ENCODE results near the gene HABP2.

The HABP2 gene

GRCh38 chr10:113603057-113603777, 50.4 kb downstream of the HABP2 start:
- no peak for DNase-seq (ENCODE audit: low read depth, low spot score)

- no peak for DNase-seq (ENCODE audit: low read depth, low spot score)
Observed at GRCh38 chr10:113604572-113604971, 51.7 kb downstream of the HABP2 start.

DNA sequence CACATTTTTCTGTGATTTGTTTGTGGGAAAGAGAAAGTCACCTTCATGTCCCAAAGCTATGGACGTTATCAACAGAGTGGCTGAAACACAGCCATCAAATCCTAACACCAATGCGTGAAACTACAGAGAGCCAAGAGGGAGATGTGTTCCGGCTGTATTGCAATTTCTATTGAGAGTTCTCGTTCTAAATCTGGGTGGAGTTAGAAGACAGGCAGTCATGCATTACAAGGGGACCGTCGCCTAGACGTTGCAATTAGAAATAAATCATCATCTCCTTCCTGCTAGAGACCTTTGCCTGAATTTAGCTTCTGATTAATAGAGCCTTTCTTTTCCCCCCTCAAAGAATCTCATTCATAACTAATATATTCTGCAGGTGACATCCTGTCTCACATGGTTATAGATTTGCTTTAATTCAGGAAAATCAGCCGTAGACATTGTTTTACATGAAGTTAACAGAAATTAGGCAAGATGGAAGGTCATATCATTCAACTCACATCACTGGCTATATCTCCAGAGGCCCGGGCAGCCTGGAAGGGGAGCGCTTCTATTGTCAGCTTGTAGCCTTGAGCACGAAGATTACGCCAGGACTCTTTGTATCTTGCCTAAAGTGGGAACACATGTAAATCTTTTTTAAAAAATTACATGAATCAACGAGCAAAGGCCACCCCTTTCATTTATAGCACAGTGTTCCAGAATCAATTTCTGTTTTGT, 52.6 kb downstream of the HABP2 start:
- DNase-seq (ENCODE audit: low read depth, low spot score): no peak

- no peak for DNase-seq (ENCODE audit: low read depth, low spot score)
Observed at GRCh38 chr10:113609704-113610108, 56.9 kb downstream of the HABP2 start.

GRCh38 chr10:113610631-113611601, 58.1 kb downstream of the HABP2 start:
- no peak for DNase-seq (ENCODE audit: low read depth, low spot score)

- no peak for DNase-seq (ENCODE audit: low read depth, low spot score)
Observed at GRCh38 chr10:113612154-113612553, 59.3 kb downstream of the HABP2 start.

DNA sequence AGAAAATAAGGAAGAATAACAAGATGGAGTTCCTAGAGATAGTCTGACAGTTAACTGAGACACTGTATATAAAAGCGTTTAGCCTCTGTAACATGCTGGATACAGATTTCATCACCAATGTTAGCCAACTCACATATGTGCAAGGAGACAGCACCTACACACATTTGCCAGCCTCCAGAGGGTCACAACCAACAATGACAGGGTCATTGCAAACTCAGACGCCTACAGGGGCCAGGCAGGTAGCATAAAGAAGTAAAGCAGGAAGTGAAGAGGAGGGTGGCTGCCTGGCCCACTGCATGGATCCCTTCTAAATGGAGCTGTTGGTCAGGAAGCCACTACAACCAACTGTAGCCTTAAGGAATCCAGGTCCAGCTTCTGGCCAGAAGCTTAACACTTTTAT, 60.6 kb downstream of the HABP2 start:
- no peak for DNase-seq (ENCODE audit: low read depth, low spot score)

DNA sequence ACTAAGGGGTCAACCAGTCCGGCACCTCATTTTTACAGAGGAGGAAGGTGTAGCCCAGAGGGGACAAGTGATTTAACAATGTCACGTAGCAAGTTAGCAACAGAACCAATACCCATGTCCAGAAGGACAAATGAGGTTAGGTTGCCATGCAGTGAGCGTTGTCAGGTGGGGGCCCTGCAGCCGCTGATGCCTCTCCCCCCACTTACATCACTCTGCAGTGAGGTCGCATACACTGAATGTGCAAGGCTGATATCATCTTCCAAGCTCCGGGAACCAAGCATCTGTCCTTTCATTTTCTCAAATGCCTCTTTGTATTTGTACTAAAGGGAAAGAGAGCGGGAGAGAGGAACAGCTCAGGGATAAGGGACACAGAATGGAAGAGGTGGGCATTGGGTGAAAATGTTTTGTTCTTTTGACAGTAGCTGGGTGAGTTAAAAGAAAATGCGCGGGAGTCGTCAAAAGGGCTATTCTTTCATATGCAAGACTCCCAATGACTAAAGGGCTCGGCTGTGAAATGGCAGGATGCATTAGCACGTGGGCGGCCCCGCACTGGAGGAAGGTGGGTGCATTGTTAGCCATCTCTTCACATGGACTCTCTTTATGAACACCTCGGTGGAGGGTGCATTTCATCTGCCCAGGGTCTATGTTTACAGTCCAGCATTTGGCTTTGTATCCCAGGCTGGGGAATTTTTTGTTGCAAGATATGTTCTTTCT, 61.3 kb downstream of the HABP2 start:
- DNase-seq (ENCODE audit: low read depth, low spot score): no peak

DNA sequence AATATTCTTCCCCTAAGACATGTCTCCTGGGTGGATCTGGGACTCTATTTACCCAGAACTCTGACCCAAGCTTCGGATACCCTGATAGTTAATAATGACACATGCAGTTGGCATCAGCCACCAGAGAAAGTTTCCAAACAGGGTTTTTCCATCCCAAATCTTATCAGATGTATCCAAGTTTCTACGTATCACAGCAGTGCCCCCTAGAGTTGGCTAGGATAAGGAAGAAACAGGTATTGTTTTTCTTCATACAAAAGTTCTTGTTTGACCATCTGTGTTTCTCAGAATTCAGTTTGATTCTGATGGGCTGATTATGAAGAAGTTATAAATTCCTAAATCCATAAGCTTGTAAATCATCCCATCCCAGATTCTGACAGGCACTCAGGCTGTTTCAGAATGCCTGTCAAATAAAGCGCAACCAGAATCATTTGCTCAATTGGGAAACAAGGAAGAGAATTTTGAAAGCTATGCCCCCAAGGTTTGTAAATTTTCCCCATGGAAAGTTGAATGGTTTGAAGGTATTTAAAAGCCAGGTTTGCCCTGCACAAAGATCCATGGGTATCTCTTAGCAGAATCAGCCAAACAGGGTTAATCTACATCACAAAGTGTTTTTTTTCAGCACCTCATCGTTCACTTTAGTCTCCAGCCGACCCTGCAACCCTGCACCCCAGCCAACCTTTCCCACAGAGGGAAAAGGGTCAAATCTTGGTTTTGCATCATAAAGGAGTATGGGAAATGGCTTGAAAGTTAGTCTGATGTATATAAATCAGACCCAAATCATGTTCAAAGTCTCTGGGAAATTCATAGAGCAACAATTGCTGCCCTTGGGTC, 63.6 kb downstream of the HABP2 start:
- no peak for DNase-seq (ENCODE audit: low read depth, low spot score)

- no peak for DNase-seq (ENCODE audit: low read depth, low spot score)
Observed at GRCh38 chr10:113617086-113617485, 64.2 kb downstream of the HABP2 start.

DNA sequence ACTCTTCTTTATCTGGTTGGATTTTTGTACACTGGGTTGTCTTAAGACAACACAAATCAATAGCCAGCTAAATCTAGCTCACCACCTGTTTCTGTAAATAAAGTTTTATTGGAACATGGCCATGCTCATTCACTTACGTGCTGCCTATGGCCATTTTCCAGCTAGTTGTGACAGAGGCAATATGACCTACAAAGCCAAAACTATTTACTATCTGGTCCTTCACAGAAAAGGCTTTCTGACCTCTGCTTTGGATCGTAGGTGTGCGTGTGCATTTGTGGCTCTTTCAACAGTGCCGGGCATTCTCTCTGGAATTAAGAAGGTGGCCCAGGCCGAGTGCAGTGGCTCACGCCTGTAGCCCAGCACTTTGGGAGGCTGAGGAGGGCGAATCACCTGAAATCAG, 65.5 kb downstream of the HABP2 start:
- DNase-seq (ENCODE audit: low read depth, low spot score): no peak

DNA sequence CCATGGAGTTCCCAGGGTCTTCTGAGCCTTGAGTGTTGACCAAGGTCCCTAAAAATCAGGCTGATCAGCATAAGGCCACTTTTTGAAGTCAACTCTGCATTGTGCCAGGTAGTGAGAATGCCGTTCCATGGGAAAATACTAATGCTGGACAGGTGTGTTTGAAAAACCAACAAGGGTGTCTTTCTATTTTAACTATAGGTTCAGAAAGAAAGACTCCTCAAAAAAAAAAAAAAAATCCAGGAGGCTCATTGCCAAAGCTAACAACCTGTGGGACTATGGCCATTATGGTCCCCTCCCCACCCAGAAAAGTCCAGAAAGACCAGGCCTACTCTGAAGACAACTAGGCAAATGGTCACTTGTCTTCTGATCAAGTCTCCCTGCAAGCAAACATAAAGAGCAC, 66.5 kb downstream of the HABP2 start:
- no peak for DNase-seq (ENCODE audit: low read depth, low spot score)

DNA sequence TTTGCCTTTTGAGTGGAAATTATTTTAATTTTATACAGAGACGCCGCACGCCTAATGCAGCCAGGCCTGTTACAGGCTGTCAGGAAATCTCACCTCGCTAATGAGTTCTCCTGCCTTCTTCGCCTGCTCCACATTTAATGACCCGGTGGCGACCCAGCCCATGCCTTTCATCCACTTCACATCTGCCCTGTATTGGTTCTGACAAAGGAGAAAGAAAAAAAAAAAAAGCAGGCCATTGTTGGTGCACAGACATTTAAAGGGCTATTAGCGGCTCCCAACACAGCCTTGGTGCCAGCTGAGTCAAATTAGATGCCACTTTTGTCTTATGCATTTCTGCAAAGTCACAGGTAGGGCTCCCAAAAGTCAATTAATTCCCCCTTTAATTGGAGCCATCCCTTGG, 67.7 kb downstream of the HABP2 start:
- DNase-seq (ENCODE audit: low read depth, low spot score): no peak

GRCh38 chr10:113620936-113621335, 68.1 kb downstream of the HABP2 start:
- DNase-seq (ENCODE audit: low read depth, low spot score): no peak

DNA sequence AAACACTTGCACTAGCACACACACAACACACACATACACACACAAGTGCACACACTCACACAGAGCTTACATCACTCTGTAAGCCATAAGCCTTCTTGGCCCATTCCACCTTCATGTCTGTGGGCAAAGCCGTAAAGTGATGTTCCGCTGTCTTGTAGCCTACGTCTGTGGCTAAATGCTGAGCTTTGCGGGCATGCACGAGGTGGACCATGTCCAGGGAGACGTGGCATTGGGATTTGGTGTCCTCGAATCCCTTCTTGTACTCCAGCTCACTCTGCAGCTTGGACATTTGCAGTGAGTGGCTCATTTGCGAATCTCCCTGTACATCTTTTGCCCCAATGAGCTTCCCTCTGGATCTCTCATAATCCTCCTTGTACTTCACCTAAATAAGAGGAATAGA, 68.9 kb downstream of the HABP2 start:
- DNase-seq (ENCODE audit: low read depth, low spot score): no peak

DNA sequence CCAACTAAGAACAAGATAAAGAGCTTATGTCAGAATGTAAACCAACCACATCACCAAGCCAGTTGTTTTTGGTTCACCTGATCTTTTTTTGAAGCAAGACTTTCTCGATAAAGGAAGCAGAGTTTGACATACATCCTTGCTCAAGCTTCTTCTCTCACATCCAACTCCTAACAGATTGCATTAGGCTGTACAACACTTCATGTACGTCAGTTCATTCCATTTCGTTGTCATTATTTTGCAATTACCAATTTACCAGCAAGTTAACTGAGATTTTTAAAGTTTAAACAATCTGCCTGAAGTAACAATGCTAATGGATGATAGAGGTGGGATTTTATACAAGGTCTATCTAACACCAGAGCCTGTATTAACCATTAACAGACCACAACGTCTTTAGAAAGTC, 70.0 kb downstream of the HABP2 start:
- DNase-seq (ENCODE audit: low read depth, low spot score): no peak

DNA sequence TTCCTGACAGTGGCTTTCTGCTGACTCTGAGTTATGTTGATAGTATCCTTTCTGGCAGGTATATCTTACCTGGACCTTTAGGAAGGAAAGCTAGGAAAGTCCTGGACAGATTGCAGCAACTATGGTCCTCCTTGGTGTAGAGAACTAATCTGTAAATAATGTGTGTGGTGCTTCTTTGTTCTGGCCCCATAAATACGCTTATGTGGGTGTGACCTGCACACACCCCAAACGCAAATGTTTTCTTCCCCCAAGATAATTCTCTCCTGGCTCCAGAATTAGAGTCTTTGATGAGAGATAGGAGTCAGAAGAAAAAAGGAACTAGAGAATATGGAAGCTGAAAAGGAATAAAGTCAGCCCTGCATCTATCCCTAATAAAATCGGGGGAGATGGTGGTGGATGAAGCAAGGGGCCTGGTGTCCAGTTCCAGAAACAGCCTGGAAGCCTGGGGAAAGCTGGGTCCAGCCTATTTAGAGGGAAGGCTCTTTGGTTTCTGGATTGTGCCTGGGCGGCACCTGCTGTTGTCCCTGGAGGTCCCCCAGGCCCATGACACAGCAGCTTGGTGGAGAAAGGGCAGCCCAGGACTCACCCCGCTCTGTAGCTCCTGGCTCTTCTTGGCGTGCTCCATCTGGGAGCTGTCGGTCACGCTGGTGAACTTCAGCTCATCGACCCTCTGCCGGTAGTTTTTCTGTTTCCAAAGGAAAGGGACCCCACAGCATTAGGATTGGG, 72.8 kb downstream of the HABP2 start:
- DNase-seq (ENCODE audit: low read depth, low spot score): no peak

DNA sequence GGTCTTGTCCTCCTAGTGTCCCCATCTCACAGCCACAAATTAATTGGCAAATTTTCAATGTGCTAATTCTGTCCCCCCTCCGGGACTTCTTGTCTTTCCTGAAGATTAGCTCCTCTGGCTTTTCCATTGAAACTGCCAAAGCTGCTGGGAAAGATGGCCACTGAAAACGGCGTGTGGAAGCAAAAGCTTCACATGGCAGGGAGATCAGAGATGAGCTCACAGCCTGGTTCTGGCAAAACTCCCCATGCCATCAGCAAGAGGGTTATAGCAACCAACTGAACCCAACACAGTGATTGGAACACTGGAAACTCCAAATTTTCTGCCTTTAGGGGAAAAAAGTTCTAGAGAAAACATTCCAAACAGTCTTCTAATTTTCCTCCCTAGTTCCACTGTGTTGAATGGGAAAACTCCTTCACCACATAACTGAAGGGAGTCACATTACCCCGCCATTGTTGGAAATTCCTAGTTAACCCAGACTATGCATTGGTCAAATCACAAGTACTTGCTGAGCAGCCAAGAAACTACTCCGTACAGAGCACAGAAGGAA, 74.0 kb downstream of the HABP2 start:
- DNase-seq (ENCODE audit: low read depth, low spot score): no peak

- DNase-seq (ENCODE audit: low read depth, low spot score): no peak
Observed at GRCh38 chr10:113627836-113628235, 75.0 kb downstream of the HABP2 start.

All from smooth muscle cell of the brain vasculature (primary cell).